Muscle of arm (tissue), 12 donors: ENCODE measurements around the gene SLC4A1AP. TPM values are rescaled to one million over a fixed set of nuclear protein-coding genes. Genes with fewer than 3 reads are reported as not detected.
A peak's percentile ranks its signal among the peaks of the same experiment; 100 is the strongest.
"Not testable (repeated sequence)": the region's sequence is repeated elsewhere in the genome, so short reads cannot be mapped to it uniquely, and the experiment has no call there.

Source experiments
- DNase-seq: peaks from one replicate; pipeline ENCODE4 v3.0.0-alpha.2; 2013
- polyA plus RNA-seq, 12 donors: library from polyadenylated mRNA; unstranded; fragments of 120-200 nt; gene quantifications; one replicate each; pipeline ENCODE4 v1.2.1, GENCODE V29; 2013; ENCODE audit not compliant: insufficient read length in 12 of 12

The SLC4A1AP gene
- polyA plus RNA-seq, 12 donors = 23.8 to 30.1 (median 25.4) TPM; not detected in 1

DNA sequence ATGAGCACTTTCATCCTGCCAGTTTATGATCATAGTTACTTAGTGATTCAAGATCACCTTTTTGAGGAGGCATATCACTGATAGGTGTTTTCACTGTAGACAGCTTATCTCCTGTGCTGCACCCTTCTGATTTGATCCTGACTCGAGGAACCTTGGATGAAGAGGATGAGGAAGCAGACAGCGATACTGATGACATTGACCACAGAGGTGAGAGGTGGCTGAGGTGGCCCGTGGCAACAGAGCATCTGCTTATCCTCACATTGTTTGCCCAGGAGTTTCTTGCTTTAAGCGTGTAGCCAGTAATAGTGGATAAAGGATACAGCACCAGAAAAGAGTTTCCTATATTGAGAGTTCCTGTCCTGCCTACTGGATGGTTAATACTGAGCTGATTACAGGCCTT, 16.0 kb upstream of the SLC4A1AP start:
- no peak for DNase-seq

DNA sequence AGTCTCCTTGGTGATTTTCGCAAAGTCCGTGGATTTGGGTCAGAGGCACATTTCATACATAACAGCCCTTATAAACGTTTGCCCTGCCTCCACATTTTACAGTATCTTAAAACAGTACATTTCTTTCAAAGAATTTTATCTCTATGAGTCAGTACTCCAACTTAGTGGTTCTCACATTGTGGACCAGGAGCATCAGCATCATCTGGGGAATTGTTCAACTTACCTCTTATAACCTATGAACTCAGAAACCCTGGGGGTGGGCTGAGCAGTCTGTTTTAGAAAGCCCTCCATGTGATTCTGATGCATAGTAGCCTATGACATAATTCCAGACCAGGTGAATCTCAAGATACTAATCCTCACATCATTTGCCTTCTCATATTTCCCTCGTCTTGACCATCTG, 12.6 kb upstream of the SLC4A1AP start:
- DNase-seq = no peak

DNA sequence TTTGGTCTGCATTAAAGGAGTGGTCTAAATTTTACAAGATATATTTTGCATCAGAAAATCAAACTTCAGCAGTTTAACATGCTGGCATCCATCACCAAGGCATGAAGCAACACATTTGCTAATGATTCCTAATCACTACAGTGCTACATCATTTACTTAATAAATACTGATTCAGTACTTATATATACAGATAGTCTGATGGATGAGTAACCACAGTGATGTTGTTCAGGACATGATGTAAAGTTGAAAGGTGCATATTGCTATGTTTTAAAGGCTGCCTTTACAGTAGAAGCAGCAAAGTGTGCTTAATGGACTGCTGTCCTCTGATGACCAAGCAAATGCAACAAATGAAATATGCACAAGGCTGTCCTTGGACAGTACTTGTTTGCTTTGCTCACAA, 11.3 kb upstream of the SLC4A1AP start:
- no peak for DNase-seq

DNA sequence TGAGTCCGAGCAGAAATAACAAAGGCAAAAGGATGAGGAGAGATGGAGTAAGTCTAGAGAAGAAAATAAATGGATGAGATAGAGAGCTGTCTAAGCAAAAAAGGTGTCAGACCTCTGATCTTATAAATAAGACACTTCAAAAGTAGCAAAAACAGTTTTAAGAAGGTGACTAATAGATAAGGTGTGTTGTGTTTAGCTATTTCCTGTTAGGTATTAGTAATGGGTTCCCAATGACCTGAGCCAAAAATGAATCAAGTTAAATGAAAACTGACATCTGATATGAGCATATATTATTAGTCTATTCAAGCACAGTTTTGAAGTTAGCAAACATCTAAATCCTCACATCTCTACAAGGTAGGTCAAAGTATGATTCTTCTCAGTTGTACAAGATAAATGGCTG, 10.9 kb upstream of the SLC4A1AP start:
- no peak for DNase-seq

DNA sequence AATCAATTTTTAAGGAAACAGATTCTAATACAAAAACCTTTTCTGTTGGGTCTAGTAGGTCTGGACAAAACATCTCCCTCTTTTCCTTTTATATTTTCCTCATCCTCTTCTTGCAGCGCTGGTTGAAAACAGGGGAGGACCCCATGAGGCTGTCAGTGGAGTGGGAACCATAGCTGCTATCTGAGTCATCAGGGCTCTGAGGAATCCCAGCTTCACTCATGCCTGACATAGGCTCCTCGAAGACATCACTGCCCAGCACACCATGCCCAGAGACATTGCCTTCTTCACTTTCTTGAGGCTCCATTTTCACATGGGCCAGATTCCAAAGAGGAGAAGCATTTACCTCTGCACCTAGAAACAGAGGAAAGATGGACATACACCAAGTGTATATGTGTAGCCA, 10.3 kb upstream of the SLC4A1AP start:
- DNase-seq = no peak

DNA sequence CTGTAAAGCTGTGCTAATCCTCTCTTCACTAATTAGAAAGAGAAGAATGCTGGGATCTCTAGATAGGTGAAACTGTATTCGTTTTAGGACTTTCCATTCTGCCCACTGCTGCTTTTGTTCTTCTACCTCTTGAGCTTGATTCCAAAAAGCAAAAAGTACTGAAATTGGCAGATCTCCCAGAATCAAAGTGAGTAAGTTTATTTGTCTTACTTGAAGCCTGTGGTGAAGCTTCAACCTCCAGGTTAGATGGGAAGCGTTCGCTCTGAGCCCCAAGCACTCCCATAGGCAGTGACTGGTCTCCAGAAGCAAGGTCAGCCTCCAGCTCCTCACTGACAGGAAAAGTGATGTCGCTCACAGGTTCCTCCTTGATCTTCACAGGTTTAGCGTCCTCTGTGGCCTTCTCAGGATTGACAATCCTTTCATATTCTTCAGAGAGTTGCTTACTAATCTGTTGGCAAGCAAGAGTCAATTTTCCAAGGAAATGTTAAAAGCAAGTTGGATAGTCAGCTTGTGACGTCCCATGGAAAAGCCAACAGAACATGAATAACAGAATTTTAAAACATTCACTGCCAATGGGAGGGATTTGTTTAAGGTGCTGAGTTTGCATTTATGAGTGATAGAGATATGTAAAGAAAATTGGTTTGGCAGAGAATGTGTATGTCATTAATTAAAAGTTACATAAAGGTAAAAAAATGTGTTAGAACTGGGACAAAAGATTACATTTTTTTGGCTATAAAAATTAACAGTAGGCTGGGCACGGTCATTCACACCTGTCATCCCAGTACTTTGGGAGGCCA, 8.3 kb upstream of the SLC4A1AP start:
- DNase-seq = no peak

DNA sequence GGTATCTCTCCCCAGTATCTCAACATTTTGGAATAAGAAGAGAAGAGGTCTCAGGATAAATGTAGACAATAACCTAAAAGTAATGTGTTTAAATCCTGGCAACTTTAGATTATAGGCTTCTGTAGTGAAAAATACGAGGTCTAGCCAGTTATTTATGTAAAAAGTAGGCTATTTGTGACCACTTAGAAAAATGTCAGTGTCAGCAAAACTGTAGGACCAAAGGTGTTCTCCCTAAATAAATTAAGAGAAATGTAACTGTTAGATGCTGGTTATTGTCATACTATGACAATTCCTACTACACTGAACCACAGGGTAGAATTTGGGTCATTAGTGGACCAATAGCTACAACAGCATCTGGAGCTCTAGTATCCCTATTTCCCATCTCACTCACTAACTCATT, 2.3 kb upstream of the SLC4A1AP start:
- no peak for DNase-seq

DNA sequence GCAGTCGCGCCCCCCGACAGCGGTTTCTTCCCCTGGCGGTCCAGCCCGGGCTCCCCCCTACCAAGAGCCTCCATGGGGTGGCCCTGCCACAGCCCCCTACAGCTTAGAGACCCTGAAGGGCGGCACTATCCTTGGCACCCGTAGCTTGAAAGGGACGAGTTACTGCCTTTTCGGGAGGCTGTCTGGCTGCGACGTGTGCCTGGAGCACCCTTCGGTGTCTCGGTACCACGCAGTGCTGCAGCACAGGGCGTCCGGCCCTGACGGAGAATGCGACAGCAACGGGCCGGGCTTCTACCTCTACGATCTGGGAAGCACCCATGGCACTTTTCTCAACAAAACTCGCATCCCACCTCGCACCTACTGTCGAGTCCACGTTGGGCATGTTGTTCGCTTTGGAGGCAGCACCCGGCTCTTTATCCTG, 475 bp downstream of the SLC4A1AP start:
- DNase-seq = no peak

DNA sequence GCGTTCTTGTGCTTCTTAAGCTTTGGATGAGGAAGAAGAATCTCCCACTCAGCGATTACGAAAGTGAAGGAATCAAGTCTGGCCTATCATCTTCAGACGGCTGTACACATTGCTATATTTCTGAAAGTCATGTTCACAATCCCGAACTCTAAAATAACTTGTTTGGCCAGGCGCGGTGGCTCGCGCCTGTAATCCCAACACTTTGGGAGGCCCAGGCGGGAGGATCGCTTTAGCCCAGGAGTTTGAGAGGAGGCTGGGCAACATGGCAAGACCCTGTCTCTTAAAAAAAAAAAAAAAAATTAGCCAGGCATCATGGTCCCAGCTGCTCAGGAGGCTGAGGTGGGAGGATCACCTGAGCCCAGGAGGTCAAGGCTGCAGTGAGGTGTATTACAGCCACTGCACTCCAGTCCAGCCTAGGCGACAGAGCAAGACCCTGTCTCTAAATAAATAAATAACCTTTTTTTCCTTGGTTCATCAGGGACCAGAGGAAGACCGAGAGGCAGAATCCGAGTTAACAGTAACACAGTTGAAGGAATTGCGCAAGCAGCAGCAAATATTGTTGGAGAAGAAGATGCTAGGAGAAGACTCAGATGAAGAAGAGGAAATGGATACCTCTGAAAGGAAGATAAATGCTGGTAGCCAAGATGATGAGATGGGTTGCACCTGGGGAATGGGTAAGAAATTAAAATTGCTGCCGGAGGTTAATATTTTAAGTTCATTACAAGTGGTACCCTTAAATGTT, 1.1 kb downstream of the SLC4A1AP start:
- no peak for DNase-seq

DNA sequence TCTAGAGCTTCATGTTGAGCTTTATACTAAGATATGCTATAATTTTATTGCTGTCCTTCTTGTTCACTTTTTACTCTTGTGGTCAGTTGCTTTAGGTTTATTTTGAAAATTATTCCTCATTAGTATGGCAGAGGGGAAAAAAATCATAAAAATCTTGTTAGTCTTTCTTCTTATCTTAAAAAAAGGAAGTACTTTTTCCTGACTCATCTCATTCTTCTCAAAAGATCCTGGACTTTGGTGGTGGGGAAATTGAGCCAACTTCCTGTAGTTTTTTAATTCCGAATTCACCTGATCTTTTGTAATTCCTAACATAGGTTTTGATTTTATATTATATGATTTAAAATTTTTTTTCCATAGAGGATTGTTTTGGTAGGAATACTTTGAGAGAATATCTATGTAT, 3.8 kb downstream of the SLC4A1AP start:
- no peak for DNase-seq

DNA sequence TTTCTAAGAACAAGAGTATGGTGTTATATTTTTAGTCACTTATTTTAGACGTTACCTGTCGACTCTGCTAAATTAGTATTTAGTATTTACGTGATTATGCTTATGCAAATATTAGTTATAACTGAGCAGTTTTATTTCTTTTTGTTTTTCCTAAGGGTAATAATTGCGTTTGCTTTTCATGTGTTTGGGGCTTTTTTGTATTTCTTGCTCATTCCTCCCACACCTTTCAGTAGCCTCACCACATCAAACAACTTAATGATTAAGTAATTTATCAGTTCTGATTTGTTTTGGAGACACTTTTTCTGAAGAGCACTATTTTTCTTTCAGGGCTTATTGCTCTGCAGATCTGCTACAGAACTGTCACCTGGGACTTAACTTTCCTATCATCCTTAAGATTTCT, 7.5 kb downstream of the SLC4A1AP start:
- DNase-seq = no peak

DNA sequence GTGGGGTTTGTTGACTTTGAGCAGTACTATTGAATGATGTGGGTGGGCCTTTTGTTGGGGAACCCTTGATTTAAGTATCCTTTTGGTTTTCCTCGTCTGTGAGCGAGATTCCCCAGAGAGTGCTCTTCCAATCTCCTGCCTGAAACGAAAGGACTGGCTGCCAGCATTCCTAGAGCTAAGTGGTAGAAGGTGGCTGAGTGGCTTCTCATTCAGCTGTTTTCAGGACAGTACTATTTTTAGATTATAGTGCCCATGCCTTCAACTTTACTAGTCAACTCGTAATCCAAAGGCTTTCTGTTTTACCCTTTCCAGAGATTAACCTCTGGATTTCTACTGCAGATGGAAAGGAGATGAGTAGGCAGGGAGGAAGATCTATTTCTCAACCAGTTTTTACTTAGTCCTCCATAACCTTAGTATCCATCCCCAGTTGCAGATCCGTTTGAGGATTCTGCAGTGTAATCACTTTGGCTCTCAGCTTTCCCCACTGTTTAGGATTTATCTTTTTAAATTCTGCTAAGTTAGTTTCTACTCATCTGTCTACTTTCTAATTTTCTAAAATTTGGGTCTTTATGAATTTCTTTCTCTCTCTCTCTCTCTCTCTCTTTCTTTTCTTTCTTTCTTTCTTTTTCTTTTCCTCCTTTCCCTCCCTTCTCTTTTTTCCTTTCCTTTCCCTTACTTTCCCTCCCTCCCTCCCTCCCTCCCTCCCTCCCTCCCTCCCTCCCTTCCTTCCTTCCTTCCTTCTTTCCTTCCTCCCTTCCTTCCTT, 9.2 kb downstream of the SLC4A1AP start:
- no peak for DNase-seq

DNA sequence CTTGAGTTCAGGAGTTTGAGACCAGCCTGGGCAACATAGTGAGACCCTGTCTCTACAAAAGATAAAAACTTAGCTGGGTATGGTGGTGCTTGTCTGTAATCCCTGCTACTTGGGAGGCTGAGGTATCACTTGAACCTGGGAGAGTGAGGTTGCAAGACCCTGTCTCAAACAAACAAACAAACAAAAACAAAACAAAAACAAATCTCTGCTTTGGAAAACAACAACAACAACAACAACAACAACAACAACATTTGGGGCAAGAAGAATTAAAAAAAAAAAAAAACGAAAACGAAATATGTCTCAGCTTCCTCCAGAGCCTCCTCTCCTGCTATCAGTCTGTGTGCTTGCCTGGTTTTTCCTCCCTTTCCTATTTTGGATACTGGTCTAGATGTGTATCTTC, 16.9 kb downstream of the SLC4A1AP start:
- DNase-seq = no peak

DNA sequence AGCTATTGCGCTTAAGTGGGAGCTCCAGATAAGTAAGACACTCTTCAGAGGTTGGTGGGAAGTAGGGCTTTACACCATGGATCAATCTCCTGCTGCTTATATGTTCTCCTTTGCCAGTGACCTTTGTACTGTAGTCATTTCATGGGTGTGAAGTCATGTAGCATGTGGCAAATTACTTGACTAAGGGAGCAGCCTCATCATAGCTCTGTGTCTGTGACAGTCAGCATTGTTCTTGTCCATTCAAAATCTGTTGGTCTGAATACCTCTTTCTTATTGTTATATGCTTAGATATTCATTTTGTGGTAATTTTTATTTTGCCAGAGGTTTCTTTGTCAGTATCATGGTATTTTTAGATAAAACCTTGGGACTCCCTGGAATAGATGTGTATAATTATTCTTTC, 18.2 kb downstream of the SLC4A1AP start:
- no peak for DNase-seq

DNA sequence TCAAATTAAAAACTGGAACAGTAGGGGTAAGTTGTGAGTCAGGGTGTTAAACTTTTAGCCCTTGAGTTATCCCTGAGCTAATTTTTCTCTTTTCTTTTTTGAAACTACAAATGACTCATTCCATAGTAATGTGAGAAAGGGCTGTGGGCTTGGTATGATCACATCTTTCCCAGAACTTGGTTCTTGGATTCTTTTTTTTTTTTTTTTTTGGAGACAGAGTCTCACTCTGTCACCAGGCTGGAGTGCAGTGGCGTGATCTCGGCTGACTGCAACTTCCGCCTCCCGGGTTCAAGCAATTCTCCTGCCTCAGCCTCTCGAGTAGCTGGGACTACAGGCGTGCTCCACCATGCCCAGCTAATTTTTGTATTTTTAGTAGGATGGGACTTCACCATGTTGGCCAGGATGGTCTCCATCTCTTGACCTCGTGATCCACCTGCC, 18.7 kb downstream of the SLC4A1AP start:
- not testable (repeated sequence) for DNase-seq

DNA sequence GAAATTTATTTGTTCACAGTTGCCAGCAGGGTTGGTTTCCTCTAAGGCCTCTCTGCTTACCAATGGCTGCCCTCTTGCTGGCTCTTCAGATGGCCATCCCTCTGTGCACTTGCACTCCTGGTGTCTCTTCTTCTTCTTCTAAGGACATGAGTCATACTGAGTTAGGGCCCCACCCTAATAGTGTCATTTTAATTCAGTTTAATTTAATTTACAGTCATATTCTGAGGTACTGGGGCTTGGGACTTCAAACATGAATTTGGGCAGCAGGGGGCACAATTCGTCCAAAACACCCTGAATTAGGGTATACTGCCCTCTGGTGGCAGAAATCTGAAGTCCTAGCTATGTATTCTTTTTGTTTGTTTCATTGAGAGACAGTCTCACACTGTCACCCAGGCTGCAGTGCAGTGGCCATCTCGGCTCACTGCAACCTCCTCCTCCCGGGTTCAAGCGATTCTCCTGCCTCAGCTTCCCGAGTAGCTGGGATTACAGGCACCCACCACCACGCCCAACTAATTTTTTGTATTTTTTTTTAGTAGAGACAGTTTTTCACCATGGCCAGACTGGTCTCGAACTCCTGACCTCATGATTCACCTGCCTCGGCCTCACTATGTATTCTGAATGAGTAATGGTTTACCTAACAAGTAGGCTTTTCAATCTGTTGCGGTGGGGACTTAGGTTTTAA, 19.8 kb downstream of the SLC4A1AP start:
- peak; percentile 78 for DNase-seq

DNA sequence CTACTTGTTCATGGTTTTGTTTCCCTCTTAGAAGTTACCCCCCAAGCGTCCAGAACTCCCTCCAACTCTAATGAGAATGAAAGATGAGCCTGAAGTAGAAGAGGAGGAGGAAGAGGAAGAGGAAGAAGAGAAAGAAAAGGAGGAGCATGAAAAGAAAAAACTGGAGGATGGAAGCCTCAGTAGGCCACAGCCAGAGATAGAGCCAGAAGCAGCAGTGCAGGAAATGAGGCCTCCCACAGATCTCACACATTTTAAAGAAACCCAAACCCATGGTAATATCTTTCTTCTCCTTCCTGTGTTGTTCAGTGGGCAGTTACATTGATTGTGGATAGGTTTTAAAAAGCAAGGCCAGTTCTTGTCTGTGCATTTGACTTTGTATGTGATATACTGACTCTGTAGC, 21.3 kb downstream of the SLC4A1AP start:
- not testable (repeated sequence) for DNase-seq

DNA sequence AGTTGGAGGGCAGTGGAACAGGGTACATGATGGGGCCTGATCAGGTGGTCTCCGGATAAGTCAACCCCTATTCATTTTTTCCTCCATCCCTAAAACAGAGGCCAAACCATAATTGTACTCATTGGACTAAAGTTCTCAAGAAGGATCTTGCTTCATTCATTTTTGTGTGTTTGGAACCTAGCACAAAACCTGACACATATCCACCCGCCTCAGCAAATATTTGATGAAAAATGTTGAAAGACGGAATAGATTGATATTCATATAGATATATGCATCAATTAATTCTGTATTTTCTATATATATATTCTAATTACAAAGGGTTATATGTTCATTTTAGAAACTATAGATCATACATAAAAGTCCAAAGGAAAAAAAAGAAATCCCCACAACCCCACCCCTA, 21.9 kb downstream of the SLC4A1AP start:
- DNase-seq = no peak

DNA sequence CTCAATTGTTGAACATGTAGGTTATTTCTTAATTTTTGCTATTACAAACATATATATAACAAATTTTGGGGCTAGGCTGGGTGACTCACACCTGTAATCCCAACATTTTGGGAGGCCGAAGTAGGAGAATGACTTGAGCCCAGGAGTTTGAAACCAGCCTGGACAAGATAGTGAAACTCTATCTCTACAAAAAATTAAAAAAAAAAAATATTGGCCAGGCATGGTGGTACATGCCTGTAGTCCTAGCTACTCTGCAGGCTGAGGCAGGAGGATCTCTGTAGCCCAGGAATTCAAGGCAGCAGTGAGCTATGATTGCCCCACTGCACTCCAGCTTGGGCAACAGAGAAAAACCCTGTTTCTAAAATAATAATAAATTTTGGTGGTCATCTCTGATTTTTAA, 23.5 kb downstream of the SLC4A1AP start:
- DNase-seq = no peak

DNA sequence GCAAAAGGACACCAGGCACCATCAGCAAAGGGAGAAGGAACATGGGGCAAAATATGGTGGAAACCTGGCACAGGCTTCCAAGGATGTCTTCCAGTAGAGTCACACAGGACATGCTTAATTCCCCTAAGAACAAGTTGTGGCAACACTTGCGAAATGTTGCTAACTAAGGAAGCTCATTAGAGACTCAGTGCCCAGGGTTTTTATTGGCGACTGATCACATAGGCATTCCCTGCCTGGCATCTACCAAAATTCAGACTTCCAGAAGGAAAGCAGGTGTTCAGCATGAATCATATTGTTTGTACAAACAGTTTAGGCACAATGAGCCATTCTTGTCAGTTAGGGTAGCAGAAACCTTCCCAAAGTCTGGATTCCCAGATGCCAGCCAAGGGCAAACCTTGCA, 25.7 kb downstream of the SLC4A1AP start:
- DNase-seq = no peak

DNA sequence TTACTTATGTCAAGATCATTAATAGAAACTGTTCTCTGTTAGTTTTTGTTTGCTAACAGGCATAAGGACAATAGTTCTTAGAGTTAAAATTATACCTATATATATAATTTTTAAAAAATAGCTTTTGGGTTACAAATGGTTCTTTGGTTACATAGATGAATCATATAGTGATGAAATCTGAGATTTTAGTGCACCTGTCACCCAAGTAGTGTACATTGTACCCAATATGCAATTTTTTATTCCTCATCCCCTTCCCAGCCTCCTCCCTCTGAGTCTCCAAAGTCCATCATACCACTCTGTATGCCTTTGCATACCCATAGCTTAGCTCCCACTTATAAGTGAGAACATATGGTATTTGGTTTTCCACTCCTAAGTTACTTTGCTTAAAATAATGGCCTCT, 26.4 kb downstream of the SLC4A1AP start:
- no peak for DNase-seq

DNA sequence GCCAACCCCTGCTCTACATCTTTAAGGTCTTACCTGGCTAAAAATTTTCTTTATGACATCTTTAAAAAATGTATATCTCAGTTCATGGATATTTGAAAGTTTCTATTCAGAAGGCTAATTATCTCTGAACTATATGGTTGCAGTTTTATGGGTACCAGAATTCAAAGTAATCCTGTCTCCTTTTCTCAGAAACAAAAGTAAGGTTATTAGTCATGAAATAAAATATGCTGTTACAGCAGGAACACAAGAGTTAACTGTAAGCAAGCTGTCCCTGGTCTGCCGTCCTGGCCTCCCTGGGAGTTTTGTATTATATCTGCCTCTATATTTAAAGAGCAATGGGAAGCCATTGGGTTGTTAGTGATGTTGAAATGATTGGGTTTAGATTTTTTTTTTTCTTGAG, 34.0 kb downstream of the SLC4A1AP start:
- no peak for DNase-seq
